Measurements from ENCODE around the gene PRSS3.

- TF ChIP-seq CTCF (IDR thresholded peaks at IDR 0.05): no peak
- no peak for TF ChIP-seq PRDM15 (CRISPR knock-in tag; IDR thresholded peaks at IDR 0.05)
- TF ChIP-seq ZNF219 (CRISPR knock-in tag; IDR thresholded peaks at IDR 0.05; ENCODE audit: borderline replicate concordance): no peak
- no peak for TF ChIP-seq GRHL2 (CRISPR knock-in tag; IDR thresholded peaks at IDR 0.05; ENCODE audit: insufficient replicate concordance, severe bottlenecking)
- no peak for TF ChIP-seq ATF2 (CRISPR knock-in tag; IDR thresholded peaks at IDR 0.05; ENCODE audit: borderline replicate concordance, low read depth)
- TF ChIP-seq NR1H2 (CRISPR knock-in tag; IDR thresholded peaks at IDR 0.05): no peak
- no peak for TF ChIP-seq ATF3 (CRISPR knock-in tag; conservative IDR thresholded peaks at IDR 0.05)
These were observed 22.2 kb downstream of the PRSS3 start for GRCh38 chr9:33817327-33818166.

All from WTC11 (cell line).